Muscle of back (tissue), 11 donors: Measurements from ENCODE around the gene RGS10. TPM values are rescaled to one million over a fixed set of nuclear protein-coding genes. Genes with fewer than 3 reads are reported as not detected.

Experiments
- DNase-seq, 3 donors: peaks; one replicate each; pipeline versions ENCODE4 v3.0.0 to v3.0.0-alpha.2; 2013
- polyA plus RNA-seq, 10 donors: library from polyadenylated mRNA; unstranded; fragments of 120-200 nt; gene quantifications; one replicate each; pipeline ENCODE4 v1.2.1, GENCODE V29; 2013; ENCODE audit not compliant: insufficient read length in 10 of 10

RGS10 gene
- polyA plus RNA-seq, 10 donors, result 38.6 to 70.8 (median 44.0) TPM

DNA sequence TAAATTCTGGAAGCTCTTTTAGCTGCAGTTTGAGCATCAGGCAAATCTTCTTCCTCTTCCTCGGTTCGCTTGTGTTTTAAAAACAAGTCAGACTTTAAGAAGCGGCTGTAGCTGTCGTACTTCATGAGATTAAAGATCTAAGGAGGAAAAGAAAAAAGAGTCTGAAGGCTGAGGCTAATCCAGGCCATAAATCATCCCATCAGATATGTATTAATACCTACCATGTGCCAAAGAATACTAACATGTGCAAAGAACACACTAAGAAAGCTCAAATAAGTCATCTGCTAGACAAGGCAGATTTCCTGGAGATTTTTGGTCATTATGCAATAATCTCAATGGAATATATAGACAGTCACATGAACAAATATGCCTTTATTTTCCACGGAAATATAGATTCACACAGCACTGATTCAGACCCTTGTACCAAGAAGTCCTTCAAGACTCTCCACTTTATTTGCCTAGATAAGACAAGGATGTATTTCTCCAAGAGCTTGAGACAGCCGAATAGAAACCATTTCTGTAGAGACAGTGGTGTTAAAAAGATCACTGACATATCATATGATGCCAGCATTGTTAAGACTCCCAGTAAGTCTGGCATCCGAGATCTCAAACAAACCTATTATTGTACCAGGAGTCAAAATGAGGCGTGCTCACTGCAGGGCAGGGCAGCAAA lies 42.3 kb downstream of the RGS10 start:
- peak in 1 of 3 donors; percentile 48 for DNase-seq

DNA sequence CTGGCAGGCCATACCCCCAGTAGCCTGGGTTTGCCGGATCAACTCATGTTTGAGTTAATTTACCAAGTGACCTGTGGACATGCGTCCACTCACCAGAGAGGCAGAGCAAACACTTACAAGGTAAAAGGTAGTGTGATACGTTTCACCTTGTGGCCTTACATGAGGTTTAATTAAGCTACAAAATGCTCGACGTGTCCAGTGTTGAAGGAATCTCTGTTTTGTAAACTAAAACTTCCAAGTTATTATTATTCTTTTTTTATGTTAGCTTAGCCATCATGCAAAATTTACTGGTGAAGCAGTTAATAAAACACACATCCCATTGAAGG lies 42.9 kb downstream of the RGS10 start:
- no peak for DNase-seq

DNA sequence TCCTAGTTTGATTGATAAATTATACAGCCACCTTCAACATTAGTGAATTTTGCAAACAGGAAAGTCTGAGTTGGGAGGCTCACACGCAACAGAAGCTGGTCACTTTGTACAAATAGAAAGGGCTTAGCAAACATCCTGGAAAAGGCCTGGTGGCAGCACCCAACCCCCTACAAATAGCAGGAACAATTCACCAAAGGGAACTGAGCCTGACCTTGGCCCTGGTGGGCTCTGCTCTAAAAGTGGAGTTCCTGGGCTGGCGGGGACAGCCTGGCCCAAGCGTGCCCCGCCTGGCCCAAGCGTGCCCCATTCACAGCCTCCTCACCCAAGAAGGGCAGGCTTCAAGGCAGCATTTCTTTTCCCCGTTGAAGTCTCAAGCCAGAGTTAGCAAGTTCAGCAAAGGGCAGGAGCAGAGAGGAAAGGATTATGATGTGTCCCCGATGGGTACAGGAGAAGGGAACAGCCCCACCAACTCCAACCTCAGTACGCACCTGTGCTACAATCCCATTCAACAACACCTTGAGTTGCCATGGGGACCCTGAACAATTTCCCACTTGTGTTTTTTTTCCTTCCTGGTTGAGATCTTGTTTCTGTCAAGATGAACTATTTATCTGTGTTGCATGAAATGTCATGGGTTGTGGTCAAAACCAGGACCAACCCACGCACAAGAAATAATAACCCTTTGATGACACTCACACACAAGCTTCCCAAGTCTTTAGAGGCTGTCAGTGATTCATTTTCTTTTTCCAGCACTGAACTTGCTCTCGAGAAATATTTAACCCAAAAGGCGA lies 43.4 kb downstream of the RGS10 start:
- DNase-seq, result no peak

DNA sequence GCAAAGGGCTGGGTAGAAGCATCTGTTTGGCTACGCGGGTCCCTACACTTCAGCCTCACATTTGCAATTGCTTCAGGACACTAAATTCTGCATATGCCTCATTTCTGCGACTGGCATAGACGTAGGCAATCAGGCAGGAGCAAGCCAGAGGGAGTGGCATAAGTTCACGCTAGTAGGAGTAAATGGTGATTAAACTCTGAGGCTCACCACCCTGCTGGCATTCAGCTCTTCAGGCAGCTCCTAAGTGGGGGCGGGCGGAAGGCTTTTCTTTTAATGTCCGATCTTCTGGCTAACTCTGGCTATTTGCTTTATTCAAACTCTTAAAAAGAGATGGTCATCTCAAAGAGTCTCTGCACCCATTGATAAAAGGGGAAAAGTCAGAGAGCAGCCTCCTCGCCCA lies 45.3 kb downstream of the RGS10 start:
- DNase-seq, result no peak

DNA sequence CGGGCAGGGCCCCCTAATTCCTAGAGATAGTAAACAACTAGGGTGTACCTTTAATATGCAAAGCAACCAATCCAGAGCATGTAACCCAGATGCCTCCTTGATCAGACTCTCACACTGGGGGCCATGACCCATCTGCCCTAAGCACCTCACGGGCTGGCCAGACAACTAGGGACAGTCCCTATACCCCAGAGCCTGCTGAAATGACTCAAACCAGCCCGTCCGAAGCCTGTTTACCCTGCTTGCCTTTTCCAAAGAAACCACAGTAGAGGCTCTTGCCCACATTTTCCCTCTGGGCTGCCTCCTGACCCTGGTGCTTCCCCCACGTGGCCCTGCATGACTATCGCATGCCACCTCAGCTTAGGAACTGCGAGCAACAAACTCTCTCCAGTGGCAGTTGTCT lies 46.2 kb downstream of the RGS10 start:
- no peak for DNase-seq

DNA sequence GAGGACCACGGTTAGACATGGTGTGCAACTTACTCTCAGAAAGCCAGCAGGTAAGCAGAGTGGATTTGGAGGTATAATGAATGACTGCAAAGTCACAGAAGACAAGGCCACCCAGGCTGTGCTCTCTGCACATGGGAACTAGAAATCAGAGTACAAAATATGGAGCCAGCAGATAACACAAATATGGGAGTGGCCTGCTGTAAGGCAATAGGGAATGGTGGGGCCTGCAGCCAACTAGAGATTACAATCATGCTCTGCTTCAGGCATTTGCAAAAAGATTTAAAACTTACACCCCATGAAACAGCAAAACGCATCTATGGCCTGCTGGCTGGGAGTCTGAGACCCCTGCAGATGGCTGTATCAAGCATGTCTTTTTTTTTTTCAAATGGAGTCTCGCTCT lies 47.0 kb downstream of the RGS10 start:
- no peak for DNase-seq

DNA sequence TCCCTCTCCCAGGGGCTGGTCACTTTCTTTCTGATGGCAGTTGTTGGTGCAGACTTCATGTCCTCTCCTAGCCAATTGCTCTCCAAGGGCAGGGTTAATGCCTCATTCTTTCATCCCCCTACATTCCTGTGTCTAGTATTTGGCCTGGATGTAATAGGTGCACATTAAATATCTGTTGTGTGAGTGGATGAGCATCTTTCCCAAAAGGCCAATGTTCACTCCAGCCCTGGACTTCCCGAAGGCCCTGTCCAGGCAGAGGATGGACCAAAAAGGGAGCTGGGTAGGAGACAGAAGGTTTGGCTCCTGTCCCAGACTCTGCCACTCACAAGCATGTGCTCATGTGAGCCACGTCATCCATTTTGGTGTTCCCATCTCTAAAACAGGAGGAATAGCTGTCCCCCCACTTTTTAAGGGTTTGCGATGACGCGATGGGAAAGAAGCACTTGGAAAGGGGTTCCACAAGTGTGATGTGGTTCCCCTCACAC lies 47.5 kb downstream of the RGS10 start:
- DNase-seq, result no peak

DNA sequence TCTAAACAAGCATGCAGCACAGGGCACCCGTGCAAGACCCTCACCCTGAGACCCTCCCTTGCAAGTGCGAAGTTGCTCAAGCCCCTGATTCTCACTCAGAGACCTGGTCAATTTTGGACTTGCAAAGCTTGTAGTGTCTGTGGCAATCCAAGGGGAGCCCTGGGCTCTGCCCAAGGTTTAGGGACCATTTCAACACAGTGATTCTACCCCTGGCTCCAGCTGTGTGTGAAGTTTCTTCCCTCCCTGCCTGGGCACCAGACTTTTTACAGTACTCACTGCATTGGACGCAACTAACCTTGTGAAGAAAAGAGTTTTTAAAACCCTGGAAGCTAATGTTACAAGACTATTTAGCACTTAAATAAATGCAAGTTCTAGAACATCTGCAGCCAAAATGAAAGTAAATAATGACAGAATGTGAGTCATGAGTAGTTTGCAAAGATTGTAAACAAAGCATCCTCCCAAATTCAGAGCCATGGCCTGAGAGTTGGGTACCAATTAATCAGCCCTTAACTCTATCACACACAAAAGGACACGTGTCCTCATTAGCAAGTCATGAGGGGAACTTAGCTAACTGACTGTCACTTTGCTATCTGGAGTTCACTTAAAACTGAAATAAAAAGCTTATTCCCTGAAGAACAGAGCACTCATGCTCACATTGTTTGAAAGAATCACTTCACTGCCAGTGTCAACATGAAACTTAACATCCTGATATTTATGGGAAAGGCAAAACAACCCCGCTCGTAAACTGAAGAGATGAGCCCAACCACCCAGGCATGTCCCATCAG lies 48.1 kb downstream of the RGS10 start:
- DNase-seq, result peak in 1 of 3 donors; percentile 47

DNA sequence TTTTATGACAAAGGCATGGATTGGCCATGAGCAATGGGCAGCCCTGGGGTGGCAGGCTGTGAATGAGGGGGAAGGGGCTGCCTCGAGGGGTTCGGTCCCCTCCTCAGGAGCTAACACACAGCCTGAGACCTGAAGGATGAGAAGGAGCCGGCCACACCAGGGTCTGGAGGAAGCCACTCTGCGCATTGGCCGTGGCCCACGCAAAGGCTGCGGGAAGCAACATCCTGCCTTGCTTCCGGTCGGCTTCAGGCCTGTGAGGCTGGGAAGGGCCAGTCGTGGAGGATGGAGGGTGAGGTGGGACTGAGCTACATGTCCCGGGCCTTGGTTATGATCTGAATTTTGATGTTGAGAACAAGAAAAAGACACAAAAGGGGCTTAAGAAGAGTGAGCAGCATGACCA lies 49.4 kb downstream of the RGS10 start:
- DNase-seq, result no peak

DNA sequence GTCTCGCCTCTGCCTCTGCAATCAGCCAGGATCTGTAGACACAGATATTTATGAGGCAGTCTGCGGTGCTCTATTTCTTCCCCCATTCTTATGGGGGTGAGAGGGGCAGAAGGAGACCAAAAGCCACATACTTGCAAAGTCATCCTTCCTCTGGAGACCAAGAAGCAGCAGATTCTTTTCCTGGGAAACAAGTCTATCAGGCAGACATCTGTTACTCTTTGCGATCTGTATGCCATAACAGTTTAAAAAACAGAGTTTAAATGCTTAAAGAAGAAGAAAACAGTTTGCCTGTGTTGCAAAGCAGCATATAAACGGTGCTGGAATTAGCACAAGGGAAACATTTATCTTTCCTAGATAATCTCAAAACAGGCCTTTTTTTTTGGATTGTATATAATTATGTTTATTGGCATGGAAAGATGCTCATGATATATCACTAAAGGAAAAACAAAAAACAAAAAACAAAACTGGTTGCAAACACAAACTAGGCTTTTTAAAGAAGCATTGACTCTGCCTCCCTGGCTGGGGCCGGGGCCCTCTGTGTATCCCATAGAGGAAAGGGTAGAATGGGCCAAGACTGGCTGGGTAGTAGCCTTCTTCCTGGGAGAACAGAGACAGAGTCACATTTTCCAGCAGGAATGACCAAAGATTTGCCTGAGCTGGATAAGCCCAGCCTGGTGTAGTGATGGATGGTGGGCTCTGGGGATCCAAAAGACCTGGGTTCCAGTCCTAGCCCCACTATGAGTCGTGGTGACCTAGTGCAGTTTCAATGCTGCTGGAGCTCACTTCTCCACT lies 50.4 kb downstream of the RGS10 start:
- DNase-seq, result peak in 1 of 3 donors; percentile 55

DNA sequence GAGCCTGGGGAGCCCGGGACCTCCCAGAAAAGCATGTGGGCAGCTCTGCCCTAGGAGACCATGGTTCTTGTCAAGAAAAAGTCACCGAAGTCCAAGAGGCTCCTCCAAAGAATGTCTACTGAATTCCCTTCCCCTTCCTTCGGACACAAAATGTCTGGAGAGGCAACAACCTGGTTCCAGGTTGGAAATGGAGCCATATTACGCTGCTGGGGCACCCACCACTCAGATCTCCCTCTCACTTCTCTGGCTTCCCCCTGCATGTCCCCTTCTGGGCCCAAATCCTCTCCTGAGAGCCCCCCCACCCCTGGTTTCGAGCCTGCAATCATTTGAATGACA lies 52.6 kb downstream of the RGS10 start:
- no peak for DNase-seq

DNA sequence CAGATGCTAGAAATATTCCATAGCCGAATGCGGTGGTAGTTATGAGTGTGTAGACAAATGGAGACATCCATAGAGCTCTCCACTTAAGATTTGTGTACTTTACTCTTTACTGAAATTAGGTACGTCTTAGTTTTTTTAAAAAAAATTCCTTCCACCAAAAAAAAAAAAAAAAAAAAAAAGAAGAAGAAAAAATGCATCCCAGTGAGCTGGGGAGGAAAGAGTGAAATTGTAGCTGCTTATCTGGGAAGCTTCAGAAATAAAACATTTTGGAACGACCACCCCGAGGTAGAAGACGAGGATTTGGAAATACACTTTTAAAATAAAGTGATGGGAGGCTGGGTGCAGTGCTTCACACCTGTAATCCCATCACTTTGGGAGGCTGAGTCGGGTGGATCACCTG lies 53.8 kb downstream of the RGS10 start:
- no peak for DNase-seq

DNA sequence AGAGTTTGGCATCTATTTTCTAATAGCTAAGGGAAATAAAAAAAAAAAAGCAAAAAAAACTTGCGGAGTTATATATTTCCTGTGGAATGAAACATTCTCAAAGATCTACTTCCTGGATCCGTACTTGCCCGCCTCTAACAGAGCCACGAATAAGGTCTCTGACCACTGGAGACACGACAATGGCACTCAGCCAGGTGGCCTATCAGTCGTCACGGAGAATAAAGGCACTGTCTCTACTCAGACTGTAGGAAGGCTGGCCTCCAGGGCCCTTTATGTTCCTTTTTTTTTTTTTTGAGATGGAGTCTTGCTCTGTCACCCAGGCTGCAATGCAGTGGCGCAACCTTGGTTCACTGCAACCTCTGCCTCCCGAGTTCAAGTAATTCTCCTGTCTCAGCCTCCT lies 58.7 kb downstream of the RGS10 start:
- DNase-seq, result no peak

DNA sequence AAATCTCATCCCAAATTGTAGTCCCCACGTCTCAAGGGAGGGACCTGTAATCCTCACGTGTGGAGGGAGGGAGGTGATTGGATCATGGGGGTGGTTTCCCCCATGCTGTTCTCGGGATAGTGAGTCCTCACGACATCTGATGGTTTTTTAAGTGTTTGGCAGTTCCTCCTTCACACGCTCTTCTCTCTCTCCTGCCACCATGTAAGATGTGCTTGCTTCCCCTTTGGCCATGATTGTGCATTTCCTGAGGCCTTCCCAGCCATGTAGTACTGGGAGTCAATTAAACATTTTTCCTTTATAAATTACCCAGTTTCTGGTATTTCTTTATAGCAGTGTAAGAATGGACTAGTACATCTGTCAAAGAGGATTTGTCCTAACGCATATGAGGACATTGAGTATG lies 59.5 kb downstream of the RGS10 start:
- no peak for DNase-seq

DNA sequence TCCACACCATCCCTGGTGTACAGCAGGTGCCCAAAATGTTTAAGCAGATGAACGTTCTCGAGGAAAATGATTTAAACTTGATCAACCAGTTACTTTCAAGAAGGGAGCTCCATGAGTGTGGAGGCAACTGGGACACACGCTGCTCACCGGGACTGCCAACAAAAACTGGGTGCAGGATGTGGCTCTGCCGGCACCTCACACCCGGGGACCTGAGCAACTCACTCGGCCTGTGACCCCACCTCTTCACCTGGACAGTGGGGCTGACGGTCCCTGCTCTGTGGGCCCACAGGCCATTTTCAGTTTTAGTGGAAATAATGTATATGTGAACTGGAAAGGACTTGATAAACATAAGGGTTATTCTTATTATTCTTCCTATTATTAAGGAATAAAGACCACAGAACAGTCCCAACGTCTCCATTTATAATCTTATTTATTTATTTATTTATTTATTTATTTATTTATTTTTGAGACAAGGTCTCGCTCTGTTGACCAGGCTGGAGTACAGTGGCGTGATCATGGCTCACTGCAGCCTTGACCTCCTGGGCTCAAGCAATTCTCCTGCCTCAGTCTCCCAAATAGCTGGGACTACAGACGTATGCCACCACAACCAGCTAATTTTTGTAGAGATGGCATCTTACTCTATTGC lies 60.6 kb downstream of the RGS10 start:
- no peak for DNase-seq

DNA sequence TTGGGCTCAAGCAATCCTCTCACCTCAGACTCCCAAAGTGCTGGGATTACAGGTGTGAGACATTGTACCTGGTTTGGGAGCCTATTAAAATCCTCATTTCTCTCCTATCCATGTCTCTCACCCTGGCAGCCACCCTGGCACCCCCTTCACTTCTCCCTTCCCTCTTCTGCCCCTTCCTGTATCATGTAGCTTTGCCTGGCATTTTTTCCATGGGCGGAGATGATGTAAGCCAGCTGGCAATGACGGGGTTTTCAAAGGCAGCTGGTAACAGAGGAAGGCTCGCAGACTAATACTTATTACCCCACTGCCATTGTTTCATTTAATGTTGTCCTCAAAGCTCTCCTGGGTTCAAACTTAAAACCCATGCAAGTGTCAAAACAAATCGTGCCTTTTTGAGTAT lies 61.9 kb downstream of the RGS10 start:
- peak in 1 of 3 donors; percentile 55 for DNase-seq

DNA sequence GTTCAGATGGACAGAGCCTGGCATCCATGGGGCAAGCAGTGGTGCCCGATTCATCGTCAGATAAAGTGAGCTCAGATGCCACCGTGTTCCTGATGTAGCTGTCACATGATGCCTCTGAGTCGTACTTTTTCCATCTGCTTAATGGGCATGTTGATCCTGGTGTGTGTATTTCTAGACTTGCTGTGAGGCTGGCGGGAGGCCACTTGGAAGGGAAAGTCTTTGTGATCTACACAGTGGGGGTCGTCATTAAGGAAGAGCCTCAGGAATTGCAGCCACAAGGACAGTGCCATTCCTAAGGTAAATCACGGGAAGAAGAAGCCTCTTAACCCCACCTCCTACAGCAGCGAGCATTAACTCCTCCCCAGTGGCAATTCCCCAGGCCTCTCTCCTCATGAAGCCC lies 63.0 kb downstream of the RGS10 start:
- DNase-seq, result no peak

DNA sequence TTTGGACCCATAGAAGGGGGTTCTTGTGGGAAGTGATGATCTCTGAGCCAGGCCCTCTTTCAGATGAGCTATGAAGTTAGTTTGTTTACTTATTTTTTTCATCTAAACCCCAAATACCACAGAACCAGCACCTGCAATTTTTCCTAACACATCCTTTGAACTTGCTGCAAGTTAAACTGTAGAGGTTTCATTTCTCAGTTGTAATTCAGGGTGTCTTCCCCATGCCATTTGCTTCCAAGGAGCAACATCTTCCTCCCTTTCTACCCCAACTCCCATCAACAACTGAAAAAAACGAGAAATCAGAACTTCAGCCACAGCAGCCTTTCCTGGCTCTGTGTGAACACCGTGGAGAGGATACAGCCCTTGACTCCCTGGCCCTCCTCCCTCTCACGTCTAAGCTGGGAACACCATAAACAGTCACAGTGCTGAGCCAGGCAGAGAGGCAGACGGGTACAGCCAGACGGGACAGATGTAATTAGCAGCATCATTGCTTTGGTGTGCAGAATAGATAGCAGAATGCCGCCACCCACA lies 63.6 kb downstream of the RGS10 start:
- DNase-seq, result no peak

DNA sequence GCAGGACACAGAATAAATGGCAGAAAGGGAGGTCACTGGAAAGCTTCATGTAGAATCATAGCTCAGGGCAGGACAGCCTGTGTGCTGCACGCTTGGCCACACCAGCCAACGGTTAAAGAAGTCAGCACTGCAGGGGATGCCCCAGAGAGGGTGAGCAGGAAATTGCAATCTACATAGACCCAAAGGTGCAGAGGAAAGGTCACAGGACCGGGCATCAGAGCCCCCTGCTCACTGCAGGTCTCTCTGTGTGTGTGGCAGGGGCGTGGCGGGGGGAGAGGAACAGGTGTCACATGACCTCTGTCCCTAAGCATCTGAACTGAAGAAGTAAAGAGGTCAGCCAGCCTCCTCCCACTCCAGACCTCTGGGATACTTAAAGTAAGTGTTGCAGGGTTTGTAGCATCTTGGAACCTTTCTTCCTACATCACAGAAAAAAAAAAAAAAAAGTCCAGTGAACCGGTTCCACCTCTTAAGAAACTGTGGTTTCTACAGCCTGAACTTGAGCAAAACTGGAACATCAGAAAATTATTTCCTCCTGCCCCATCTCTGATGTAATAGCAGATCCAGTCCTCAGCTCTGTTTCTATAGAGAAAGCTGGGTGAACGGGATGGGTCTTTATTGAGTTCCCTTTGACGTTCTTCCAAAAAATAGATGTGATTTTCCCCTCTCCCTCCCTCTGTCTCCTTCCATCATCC lies 64.3 kb downstream of the RGS10 start:
- DNase-seq, result no peak

DNA sequence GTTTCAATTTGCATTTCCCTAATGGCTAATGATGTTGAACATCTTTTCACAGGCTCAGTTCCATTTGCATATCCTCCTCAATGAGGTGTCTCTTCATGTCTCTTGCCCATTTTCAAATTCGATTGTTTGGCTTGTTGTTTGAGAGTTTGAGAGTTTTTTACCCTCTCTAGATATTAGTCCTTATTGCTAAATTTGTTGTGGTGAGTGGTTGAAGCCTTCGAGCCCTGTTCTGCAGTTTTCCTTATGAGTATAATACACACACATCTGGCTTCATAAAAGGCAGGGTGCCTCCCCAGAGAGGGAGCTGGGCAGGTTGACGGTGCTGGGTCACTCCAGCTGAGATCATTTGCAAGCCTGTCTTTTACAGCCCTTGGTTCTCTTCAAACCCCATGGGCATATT lies 65.1 kb downstream of the RGS10 start:
- no peak for DNase-seq

DNA sequence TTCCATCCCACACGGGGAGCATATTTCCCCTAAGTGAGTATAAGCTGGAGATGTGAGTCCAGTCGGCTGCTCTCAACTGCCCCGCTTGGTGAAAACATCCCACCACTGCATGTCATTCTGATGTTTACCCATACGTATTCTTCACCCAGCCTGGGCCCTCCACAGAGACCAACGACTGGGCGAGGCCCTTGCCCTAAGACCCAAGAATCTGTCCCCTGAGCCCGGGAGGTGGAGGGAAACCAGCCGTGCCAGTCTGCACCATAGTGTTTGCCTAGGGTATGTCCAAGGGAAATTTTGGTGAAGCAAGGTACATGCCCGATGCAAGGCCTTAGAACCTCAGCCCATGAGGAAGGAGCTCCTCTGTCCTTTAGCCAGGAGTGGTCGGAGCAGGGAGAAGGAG lies 67.9 kb downstream of the RGS10 start:
- no peak for DNase-seq
